IPS-11a (cell line): Measurements from ENCODE around the gene SOAT2.

Experiments used
- H3K4me3 ChIP-seq: one replicate; pipeline ENCODE4 v1.5.1; 2013; ENCODE audit warnings: low read depth, low read length, control low read depth

The SOAT2 gene, protein sequence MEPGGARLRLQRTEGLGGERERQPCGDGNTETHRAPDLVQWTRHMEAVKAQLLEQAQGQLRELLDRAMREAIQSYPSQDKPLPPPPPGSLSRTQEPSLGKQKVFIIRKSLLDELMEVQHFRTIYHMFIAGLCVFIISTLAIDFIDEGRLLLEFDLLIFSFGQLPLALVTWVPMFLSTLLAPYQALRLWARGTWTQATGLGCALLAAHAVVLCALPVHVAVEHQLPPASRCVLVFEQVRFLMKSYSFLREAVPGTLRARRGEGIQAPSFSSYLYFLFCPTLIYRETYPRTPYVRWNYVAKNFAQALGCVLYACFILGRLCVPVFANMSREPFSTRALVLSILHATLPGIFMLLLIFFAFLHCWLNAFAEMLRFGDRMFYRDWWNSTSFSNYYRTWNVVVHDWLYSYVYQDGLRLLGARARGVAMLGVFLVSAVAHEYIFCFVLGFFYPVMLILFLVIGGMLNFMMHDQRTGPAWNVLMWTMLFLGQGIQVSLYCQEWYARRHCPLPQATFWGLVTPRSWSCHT

DNA sequence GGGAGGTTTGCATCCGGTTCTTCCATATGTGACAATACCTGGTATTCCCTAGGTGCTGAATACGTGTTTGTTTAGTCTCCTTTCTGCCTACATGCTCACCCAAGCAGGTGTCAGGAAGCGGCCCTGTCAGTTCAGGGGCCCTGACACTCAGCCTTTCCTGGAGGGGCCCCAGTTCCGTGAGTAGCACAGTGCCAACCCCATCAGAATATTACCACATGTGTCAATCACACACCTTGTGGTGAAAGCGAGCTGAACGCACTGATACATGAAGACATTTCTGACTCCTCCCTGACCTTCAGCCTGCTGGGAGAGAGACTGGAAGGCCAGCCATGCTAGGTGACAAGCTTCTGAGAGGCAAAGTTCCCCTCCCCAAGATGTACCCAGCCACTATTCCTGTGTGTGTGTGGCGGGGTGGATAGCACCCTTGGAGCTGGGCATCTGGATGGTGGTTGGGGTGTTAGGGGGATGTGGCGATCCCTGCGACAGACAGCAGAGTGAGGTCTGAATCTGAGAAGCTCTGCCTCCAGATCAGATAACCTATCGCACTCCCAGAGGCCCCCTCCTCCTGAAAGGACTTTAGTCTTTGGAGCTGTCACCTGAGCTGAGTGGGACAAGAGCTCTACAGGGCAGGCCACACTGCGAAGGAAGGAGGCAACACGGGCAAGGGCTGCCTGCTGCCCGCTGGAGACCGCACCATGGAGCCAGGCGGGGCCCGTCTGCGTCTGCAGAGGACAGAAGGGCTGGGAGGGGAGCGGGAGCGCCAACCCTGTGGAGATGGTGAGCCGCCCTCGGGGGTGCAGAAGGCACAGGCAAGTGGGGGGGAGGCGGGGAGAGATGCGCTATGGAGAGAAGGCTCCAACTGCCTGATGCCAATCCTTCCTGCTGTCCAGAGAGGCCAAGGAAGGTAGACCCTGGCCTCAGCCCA is at the start of gene SOAT2:
TSS of gene SOAT2 (plus strand) at position 604 of the 925 bp plus-strand sequence. CDS start at position 696, 92 bp downstream.
- H3K4me3 ChIP-seq = no peak within 1 kb of the TSS

DNA sequence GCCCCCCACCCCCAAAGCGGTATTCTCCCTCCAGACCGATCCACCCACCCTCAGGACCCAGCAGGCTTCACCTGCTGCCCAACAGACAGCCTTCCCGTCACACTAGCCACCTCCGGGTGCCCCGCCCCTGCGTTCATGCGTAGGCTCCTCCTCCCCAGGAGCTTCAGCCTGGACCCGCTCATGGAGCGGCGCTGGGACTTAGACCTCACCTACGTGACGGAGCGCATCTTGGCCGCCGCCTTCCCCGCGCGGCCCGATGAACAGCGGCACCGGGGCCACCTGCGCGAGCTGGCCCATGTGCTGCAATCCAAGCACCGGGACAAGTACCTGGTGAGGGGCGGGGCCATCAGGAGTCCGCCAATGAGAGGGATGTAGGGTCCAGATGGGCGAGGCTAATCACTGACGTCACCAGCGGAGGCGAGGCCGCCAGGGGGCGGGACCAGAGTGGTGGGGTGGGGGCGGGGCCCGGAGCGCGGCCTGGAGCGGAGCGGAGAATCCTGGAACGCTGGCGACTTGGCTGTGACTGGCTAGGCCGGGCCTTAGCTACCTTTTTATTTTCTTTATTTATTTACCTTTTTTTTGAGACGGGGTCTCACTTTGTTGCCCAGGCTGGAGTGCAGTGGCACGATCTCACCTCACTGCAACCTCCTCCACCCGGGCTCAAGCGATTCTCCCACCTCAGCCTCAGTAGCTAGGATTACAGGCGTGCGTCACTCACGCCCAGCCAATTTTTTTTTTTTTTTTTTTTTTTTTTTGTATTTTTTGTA is 49.0 kb upstream of the SOAT2 start:
- H3K4me3 ChIP-seq = peak overlapping the region; percentile 79

DNA sequence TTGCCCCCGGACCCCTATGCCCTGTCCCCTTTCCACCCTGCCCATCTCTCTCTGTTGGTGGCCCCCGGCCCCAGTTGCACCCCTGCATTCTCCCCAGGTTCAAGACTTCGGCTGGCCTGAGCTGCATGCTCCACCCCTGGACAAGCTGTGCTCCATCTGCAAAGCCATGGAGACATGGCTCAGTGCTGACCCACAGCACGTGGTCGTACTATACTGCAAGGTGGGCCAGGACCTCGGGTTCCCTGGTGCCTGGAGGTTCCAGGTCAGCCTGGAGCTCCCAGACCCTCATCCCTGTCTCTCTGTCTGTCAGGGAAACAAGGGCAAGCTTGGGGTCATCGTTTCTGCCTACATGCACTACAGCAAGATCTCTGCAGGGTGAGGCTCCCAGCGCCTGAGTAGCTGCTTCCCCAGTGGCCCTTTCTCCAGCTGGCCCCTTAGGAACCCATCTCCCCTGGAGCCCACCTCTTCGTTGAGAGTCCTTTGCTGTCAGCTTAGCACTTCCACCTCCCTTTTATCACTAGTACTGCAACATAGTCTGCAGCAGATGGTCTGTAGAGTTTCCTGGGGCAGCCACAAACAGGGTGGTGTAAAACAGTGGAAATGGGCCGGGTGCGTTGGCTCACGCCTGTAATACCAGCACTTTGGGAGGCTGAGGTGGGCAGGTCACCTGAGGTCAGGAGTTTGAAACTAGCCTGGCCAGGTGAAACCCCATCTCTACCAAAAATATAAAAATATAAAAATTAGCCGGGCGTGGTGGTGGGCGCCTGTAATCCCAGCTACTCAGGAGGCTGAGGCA is 47.6 kb upstream of the SOAT2 start:
- H3K4me3 ChIP-seq = no peak overlapping the region

DNA sequence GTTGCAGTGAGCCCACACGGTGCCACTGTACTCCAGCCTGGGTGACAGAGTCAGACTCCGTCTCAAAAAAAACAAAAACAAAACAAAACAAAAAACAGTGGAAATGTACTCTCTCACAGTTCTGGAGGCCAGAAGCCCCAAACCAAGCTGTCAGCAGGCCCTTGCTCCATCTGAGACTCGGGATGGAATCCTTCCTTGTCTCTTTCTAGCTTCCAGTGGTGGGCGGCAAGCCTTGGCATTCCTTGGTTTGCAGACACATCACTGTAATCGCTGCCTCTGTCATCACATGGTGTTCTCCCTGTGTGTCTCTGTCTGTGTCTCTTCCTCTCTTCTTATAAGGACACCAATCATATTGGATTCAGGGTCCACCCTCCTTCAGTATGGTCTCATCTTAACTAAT is 47.0 kb upstream of the SOAT2 start:
- no peak overlapping the region for H3K4me3 ChIP-seq

DNA sequence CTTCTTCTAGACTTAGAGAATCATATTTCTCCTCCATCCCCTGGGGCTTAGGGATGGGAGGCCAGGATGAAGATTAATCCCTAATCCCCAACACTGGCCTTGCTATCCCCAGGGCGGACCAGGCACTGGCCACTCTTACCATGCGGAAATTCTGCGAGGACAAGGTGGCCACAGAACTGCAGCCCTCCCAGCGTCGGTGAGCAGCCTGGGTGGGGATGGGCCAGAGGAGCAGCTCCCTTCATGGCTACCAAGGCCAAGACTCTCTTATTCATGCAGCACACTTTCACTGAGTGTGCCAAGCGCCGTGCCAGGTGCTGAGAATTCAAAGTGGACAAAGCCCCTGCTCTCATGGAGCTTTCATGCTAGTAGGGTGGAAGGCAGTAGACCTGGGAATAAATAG is 46.4 kb upstream of the SOAT2 start:
- no peak overlapping the region for H3K4me3 ChIP-seq

DNA sequence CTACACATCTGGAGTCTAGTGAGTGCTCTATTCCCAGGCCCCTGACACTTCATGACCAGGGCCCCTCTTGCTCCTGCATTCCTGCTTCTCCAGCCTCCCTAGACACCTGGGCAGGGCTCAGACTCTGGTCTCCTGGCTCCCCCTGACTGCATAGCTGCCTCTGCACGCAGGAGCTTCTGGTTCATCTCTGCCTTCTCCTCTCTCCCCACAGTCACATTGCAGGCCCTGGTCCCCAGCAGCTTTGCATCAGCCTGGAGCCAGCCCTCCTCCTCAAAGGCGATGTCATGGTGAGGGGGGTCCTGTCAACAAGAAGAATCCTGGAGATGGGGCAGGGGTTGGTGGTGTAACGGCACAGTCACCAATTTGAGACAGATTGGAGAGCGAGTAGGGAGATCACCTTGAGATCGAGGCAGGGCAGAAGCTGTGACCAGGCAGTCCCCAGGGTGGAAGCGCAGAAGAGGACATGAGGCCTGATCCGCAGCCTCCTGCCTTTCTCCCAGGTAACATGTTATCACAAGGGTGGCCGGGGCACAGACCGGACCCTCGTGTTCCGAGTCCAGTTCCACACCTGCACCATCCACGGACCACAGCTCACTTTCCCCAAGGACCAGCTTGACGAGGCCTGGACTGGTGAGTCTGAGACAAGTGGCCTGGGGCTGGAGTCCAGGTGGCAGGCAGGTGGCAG is 45.3 kb upstream of the SOAT2 start:
- no peak overlapping the region for H3K4me3 ChIP-seq

DNA sequence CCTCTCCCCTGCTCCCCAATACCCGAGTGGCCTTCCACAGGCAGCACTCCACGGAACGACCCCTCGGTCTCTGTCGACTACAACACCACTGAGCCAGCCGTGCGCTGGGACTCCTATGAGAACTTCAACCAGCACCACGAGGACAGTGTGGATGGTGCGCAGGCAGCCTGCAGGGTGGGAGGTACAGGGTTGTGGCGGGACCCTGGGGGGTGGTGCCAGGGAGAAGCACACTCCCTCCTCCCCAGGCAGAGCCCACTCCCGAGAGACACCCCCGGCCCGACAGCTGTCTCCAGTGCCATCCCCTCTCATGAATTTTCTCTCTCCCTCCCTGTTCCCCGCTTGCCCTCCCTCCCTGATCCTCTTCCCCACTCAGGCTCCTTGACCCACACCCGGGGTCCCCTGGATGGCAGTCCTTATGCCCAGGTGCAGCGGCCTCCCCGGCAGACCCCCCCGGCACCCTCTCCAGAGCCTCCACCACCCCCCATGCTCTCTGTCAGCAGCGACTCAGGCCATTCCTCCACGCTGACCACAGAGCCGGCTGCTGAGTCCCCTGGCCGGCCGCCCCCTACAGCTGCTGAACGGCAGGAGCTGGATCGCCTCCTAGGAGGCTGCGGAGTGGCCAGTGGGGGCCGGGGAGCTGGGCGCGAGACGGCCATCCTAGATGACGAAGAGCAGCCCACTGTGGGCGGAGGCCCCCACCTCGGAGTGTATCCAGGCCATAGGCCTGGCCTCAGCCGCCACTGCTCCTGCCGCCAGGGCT is 44.4 kb upstream of the SOAT2 start:
- no peak overlapping the region for H3K4me3 ChIP-seq

DNA sequence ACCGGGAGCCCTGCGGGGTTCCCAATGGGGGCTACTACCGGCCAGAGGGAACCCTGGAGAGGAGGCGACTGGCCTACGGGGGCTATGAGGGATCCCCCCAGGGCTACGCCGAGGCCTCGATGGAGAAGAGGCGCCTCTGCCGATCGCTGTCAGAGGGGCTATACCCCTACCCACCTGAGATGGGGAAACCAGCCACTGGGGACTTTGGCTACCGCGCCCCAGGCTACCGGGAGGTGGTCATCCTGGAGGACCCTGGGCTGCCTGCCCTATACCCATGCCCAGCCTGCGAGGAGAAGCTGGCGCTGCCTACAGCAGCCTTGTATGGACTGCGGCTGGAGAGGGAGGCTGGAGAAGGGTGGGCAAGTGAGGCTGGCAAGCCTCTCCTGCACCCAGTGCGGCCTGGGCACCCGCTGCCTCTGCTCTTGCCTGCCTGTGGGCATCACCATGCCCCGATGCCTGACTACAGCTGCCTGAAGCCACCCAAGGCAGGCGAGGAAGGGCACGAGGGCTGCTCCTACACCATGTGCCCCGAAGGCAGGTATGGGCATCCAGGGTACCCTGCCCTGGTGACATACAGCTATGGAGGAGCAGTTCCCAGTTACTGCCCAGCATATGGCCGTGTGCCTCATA is 43.7 kb upstream of the SOAT2 start:
- no peak overlapping the region for H3K4me3 ChIP-seq

DNA sequence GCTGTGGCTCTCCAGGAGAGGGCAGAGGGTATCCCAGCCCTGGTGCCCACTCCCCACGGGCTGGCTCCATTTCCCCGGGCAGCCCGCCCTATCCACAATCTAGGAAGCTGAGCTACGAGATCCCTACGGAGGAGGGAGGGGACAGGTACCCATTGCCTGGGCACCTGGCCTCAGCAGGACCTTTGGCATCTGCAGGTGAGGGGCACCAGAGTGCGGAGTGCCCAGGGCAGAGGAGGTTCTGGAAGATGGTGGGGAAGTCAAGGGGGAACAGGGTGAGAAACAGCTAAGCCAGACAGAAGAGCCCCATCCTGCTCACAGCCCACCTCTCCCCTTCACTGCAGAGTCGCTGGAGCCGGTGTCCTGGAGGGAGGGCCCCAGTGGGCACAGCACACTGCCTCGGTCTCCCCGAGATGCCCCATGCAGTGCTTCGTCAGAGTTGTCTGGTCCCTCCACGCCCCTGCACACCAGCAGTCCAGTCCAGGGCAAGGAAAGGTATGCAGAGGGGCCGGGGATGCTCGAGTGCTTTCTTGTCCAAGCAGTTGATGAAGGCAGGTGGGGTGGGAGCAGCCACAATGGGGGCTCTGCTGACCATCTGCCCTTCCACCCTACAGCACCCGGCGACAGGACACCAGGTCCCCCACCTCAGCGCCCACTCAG is 43.1 kb upstream of the SOAT2 start:
- no peak overlapping the region for H3K4me3 ChIP-seq

DNA sequence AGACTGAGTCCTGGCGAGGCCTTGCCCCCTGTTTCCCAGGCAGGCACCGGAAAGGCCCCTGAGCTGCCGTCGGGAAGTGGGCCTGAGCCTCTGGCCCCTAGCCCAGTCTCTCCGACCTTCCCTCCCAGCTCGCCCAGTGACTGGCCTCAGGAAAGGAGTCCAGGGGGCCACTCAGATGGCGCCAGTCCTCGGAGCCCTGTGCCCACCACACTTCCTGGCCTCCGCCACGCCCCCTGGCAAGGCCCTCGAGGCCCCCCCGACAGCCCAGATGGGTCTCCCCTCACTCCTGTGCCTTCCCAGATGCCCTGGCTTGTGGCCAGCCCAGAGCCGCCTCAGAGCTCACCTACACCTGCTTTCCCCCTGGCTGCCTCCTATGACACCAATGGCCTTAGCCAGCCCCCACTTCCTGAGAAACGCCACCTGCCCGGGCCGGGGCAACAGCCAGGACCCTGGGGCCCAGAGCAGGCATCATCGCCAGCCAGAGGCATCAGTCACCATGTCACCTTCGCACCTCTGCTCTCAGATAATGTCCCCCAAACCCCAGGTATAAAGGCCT is 42.5 kb upstream of the SOAT2 start:
- H3K4me3 ChIP-seq = no peak overlapping the region

DNA sequence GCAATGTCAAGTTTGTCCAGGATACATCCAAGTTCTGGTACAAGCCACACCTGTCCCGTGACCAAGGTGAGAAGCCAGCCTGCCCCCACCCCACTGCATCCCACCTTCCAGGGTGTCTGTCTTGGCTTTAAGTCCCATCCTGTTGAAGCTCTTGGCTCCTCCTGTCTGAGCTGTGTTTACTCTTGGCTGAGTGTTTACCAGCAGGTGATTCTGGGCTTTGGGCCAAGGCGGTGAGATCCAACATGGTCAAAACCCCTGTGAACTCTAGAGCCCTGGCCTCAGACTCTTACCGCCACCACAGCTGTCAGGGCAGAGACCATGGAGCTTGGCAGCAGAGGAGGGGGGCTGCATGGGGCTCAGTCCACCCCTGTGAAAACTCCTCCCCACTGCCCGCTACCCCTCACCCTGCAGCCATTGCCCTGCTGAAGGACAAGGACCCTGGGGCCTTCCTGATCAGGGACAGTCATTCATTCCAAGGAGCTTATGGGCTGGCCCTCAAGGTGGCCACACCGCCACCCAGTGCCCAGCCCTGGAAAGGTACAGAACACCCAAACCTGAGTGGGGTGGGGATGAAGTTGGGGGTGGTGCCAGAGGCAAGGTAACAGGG is 41.8 kb upstream of the SOAT2 start:
- no peak overlapping the region for H3K4me3 ChIP-seq

DNA sequence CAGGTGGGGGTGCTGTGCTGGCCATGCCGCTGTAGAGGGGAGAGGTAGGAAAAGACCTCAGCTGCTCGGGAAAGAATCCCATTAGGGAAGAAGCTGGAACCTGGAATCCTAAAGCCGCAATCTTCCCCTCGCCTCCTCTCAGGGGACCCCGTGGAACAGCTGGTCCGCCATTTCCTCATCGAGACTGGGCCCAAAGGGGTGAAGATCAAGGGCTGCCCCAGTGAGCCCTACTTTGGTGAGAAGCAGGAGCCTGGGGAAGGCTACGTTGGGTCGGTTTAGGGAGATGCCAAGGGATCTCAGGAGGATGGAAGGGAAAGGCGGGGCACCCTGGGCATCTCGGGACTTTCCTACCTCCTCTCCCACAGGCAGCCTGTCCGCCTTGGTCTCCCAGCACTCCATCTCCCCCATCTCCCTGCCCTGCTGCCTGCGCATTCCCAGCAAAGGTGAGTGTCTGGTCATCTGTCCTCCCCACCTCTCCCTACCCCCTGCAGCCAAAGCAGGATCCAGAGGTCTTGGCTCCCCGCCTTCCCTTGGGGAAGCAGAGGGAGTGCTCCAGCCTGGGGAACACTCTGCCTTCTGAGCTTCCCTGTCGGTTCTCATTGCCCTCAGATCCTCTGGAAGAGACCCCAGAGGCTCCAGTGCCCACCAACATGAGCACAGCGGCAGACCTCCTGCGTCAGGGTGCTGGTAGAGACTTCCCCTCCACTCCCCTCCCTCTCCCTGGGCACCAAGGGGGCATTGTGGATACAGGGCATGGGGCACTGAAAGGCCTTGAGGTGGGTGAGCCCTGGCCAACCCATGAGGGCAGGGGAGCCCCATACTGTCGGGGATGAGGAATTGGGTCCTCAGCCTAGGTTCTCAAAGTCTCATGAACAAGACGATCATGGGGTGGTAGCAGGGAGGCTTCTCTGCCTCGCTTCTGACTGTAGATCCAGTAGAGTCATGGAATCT is 41.0 kb upstream of the SOAT2 start:
- no peak overlapping the region for H3K4me3 ChIP-seq

DNA sequence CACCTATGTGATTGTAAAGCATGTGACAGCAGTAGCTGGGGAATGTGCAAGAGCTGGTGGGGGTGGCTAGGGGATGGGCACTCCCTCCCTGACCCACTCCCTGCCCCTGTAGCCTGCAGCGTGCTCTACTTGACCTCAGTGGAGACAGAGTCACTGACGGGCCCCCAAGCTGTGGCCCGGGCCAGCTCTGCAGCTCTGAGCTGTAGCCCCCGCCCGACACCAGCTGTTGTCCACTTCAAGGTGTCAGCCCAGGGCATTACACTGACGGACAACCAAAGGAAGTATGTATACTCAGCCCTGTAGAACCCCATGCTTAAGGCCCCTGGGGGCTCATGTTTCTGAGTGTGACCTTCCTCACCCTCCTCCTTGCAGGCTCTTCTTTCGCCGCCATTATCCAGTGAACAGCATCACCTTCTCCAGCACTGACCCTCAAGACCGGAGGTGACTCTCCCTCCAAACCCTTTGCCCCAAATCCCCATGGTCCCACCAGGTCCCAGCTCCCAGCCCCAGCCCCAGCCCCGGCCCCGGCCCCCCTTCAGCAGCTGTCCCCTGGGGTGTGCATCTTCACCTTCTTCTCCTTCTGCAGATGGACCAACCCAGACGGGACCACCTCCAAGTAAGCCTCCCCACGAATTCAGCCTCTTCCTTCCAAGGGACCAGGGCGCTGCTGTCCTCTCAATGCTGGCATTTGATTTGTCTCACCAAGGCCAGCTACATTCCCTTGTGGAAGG is 40.1 kb upstream of the SOAT2 start:
- no peak overlapping the region for H3K4me3 ChIP-seq

DNA sequence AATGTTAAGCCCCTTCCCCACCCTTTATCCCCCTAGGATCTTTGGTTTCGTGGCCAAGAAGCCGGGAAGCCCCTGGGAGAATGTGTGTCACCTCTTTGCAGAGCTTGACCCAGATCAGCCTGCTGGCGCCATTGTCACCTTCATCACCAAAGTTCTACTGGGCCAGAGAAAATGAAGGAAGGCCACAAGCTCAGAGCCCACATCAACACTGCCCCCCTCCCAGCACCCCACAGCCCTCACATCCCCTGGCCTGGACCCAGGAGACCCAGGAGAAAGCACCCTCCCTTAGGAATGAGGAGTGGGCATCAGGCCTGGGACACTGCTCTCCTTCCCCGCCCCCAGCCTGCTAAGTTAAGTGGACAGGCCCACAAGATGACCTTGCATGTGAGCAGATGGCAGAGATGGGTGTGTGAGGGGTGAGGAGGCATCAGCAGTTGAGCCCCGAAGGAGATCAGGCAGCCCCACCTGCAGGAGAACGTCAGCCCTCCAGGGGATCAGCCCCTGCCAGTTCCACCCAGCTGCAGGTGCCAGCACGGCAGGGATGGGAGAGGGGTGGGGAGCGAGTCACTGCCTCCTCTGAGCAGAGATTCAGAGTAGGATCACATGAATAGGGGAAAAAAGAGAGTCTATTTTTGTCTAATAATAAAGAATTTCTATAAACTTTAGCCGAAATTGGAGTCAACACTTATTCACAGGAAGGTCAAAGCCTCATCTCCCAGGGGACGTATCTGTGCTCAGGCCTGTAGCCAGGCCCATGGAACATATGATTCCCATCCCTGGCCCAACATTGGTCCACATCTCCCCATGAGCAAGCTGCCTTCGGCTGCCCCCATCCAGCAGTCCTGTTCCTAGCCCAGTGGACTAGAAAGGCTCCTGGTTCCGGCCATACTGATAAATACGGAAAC is 39.3 kb upstream of the SOAT2 start:
- H3K4me3 ChIP-seq = no peak overlapping the region
